Measurements from ENCODE around the gene IP6K3. TPM values are rescaled to one million over a fixed set of nuclear protein-coding genes. Genes with fewer than 3 reads are reported as not detected.

Gene IP6K3
- total and polyA plus RNA-seq, 2 experiments from 2014 or later = 0.14 to 0.16 TPM

- TF ChIP-seq REST (IDR thresholded peaks at IDR 0.05; ENCODE audit: unreplicated experiment) = no peak
- TF ChIP-seq, protein P1, sequence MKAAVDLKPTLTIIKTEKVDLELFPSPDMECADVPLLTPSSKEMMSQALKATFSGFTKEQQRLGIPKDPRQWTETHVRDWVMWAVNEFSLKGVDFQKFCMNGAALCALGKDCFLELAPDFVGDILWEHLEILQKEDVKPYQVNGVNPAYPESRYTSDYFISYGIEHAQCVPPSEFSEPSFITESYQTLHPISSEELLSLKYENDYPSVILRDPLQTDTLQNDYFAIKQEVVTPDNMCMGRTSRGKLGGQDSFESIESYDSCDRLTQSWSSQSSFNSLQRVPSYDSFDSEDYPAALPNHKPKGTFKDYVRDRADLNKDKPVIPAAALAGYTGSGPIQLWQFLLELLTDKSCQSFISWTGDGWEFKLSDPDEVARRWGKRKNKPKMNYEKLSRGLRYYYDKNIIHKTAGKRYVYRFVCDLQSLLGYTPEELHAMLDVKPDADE (IDR thresholded peaks at IDR 0.05) = no peak
- no peak for TF ChIP-seq ZNF331 (CRISPR knock-in tag; IDR thresholded peaks at IDR 0.05; ENCODE audit: low read depth)
- no peak for TF ChIP-seq STAT1 (IDR thresholded peaks at IDR 0.05; ENCODE audit: unreplicated experiment)
- TF ChIP-seq, protein P2, sequence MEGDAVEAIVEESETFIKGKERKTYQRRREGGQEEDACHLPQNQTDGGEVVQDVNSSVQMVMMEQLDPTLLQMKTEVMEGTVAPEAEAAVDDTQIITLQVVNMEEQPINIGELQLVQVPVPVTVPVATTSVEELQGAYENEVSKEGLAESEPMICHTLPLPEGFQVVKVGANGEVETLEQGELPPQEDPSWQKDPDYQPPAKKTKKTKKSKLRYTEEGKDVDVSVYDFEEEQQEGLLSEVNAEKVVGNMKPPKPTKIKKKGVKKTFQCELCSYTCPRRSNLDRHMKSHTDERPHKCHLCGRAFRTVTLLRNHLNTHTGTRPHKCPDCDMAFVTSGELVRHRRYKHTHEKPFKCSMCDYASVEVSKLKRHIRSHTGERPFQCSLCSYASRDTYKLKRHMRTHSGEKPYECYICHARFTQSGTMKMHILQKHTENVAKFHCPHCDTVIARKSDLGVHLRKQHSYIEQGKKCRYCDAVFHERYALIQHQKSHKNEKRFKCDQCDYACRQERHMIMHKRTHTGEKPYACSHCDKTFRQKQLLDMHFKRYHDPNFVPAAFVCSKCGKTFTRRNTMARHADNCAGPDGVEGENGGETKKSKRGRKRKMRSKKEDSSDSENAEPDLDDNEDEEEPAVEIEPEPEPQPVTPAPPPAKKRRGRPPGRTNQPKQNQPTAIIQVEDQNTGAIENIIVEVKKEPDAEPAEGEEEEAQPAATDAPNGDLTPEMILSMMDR (conservative IDR thresholded peaks at IDR 0.05; ENCODE audit: low read depth in 2 of 2) = no peak
Observed at GRCh38 chr6:33719326-33719987, 27.2 kb downstream of the IP6K3 start (continued).

DNA sequence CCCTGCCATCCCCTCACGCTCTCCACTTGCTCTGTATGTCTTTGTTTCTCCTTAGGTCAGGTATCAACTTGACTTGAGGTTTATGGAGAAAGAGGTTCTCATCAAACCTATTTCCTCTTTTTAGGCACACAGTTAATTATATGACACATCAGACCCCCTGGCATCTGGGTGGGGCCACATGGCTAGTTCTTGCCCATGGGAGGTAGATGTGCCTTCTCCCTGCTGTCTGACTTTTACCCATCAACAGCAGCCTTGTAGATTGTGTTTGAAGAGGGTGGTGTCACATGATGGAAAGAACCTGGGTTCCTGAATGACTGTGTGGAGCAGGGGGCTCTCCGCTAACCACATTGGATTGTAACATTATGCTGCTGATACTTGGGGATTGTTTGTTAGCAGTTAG, 28.0 kb downstream of the IP6K3 start:
- no peaks in the 10 kb centered on the region for H3K36me3 ChIP-seq (ENCODE audit: insufficient read depth)
- Mint-ChIP-seq H3K27ac (no peak overlapping the region), H3K9me3 (no peaks in the 10 kb centered on the region), H3K4me1 (peaks cover 12% of the 10 kb centered on the region), H3K36me3 (ENCODE audit: low read depth) (no peaks in the 10 kb centered on the region), H3K4me3 (no peak overlapping the region), H3K27me3 (ENCODE audit: insufficient read depth, low read depth, poor library complexity) (peaks cover 3% of the 10 kb centered on the region)
- no peaks in the 10 kb centered on the region for H3F3A ChIP-seq (replicated peaks; ENCODE audit: low read depth)
- DNase-seq (ENCODE audit: low spot score) = no peak
- H2AFZ ChIP-seq = no peak overlapping the region
- H3K79me2 ChIP-seq (replicated peaks; ENCODE audit: insufficient read depth) = no peaks in the 10 kb centered on the region
- ATAC-seq = no peak
- no peak overlapping the region for H3K4me2 ChIP-seq
- no peak overlapping the region for H3K27ac ChIP-seq (ENCODE audit: low read depth)
- H3K4me1 ChIP-seq (ENCODE audit: insufficient read depth) = no peaks in the 10 kb centered on the region
- H3K4me3 ChIP-seq = no peak overlapping the region
- no peaks in the 10 kb centered on the region for H3K9me2 ChIP-seq (ENCODE audit: insufficient read depth)
- H4K20me1 ChIP-seq (replicated peaks; ENCODE audit: insufficient read depth) = no peaks in the 10 kb centered on the region
- H3K27me3 ChIP-seq (ENCODE audit: insufficient read depth) = no peaks in the 10 kb centered on the region
- TF ChIP-seq CREB1 (CRISPR knock-in tag; IDR thresholded peaks at IDR 0.05; ENCODE audit: low read depth) (no peak), ZNF462 (CRISPR knock-in tag; IDR thresholded peaks at IDR 0.05) (no peak), POLR2AphosphoS5 (IDR thresholded peaks at IDR 0.05; ENCODE audit: low read depth) (no peak), ZNF114 (CRISPR knock-in tag; IDR thresholded peaks at IDR 0.05) (no peak), NANOG (IDR thresholded peaks at IDR 0.05; ENCODE audit: borderline replicate concordance) (no peak), JUNB (IDR thresholded peaks at IDR 0.05; ENCODE audit: unreplicated experiment) (no peak)
- TF ChIP-seq, protein P1 (IDR thresholded peaks at IDR 0.05) = no peak

All from GM23338 (cell line).